ENCODE results near the gene PRELP. TPM values are rescaled to one million over a fixed set of nuclear protein-coding genes. Genes with fewer than 3 reads are reported as not detected.
"Not testable (repeated sequence)": the region's sequence is repeated elsewhere in the genome, so short reads cannot be mapped to it uniquely, and the experiment has no call there.

Gene PRELP
- total and polyA plus RNA-seq, 11 donors: 3.6 to 61.9 (median 13.6) TPM

DNA sequence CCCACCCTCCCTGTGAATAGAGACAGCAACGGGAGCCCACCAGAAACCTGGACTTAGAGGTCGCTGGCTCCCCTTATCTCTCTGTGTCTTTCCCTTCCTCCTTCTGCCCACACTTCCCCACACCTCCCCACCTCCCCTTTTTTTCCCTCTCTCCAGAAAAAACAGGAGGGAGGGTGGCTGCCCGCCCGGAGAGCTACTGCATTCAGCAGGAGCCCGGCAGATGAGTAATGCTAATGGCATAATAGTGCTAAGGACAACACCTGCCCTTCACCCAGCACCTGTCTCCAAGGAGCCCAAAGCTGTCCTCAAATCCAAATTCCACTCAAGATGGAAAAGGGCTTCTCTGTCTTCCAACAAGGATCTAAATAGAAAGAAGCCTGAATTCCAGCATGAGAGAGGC, 11.4 kb upstream of the PRELP start:
- H3K36me3 ChIP-seq: no peaks in the 10 kb centered on the region
- intact Hi-C loops (cut with DNase I): loop anchor here in 1 of 10 donors (10.0 kb wide), 1 partner anchor 219 kb away; no protein-coding TSS in a partner anchor
- TF ChIP-seq, protein P1, sequence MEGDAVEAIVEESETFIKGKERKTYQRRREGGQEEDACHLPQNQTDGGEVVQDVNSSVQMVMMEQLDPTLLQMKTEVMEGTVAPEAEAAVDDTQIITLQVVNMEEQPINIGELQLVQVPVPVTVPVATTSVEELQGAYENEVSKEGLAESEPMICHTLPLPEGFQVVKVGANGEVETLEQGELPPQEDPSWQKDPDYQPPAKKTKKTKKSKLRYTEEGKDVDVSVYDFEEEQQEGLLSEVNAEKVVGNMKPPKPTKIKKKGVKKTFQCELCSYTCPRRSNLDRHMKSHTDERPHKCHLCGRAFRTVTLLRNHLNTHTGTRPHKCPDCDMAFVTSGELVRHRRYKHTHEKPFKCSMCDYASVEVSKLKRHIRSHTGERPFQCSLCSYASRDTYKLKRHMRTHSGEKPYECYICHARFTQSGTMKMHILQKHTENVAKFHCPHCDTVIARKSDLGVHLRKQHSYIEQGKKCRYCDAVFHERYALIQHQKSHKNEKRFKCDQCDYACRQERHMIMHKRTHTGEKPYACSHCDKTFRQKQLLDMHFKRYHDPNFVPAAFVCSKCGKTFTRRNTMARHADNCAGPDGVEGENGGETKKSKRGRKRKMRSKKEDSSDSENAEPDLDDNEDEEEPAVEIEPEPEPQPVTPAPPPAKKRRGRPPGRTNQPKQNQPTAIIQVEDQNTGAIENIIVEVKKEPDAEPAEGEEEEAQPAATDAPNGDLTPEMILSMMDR (IDR thresholded peaks at IDR 0.05): no peak
- TF ChIP-seq POLR2A (IDR thresholded peaks at IDR 0.05): no peak
- H3K4me1 ChIP-seq: peaks cover 0 to 57% (median 27%) of the 10 kb centered on the region in 12 donors
- peak overlapping the region in 1 of 12 donors; percentile 6 for H3K4me3 ChIP-seq
- H3K27ac ChIP-seq: peak overlapping the region in 9 of 12 donors; percentile 37 to 89 (median 74)
- no peaks in the 10 kb centered on the region for H3K27me3 ChIP-seq
- 69 to 89% (median 83%) methylated on average over 5 of the region's 5 CpGs for whole genome bisulfite sequencing, 4 donors
- no peaks in the 10 kb centered on the region for H3K9me3 ChIP-seq
- DNase-seq: peak in 1 of 5 donors; percentile 45
- peak in 3 of 4 donors; percentile 3 to 17 (median 5) for ATAC-seq

DNA sequence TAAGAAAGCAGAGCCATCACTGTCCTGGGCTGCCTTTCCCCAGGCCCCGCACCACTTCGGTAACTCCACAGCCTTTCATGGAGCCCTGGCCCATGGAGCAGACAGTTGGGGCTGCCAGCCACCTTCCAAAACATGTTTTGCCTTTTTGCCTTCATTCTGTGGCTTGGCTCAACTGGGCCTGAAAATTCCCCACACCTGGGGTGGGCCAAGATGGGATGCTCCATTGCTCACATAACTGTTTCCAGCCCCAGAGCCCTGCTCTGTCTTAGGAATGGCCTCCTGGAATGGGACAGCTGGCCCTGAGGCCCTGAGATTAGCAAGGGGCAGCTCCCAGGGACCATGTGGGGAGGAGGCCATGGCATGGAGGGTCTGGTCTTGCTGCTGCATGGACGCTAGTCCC, 10.9 kb upstream of the PRELP start:
- peak overlapping the region in 8 of 12 donors; percentile 50 to 89 (median 74) for H3K27ac ChIP-seq
- no peak for TF ChIP-seq POLR2A (IDR thresholded peaks at IDR 0.05)
- TF ChIP-seq, protein P1 (IDR thresholded peaks at IDR 0.05): no peak
- ATAC-seq: no peak

DNA sequence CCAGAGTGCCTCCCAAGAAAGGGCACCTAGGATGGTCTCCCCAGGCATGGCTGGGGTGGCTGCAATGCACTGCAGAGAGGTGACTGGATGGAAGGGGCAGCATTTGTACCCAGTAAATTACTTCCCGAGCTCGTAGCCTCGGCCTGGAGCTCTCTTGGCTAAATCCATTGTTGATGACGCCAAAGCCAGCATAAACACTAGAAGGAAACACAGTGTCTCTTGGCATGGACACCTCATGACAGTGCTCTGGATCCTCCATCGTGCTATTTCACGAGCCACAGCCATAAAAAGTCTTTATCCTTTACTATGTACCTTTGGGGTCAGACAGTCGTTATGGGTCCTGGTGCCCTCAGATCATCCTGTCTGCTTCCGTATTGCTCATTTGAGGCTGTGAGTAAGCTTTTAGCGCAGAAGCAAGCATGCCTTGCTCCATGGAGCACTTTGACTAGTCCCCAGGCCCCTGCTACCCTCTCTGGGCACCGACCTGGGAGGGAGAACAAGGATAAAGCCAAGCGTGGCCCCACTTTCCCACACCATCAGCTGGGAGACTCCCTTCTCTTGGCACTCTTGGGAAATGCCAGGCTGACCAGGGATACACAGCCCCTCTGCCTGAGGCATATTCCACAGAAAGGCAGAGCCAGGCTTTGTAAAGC, 10.3 kb upstream of the PRELP start:
- Histone ChIP-seq H3K9me3 (no peaks in the 10 kb centered on the region), H3K4me3 (no peak overlapping the region), H3K36me3 (no peaks in the 10 kb centered on the region), H3K27ac (peak overlapping the region; percentile 40 to 89 (median 70)), H3K27me3 (no peaks in the 10 kb centered on the region), H3K4me1 (peaks cover 0 to 57% (median 27%) of the 10 kb centered on the region in 12 donors)
- DNase-seq (no peak), ATAC-seq (peak in 1 of 4 donors; percentile 22)
- no peak for TF ChIP-seq POLR2A (IDR thresholded peaks at IDR 0.05)
- TF ChIP-seq, protein P1 (IDR thresholded peaks at IDR 0.05): no peak
- intact Hi-C loops (cut with DNase I): loop anchor here in 1 of 10 donors (10.0 kb wide), 1 partner anchor 220 kb away; no protein-coding TSS in a partner anchor
- whole genome bisulfite sequencing, 4 donors: 72 to 91% (median 87%) methylated on average over 11 of the region's 11 CpGs

More for the DNA sequence above, 10.9 kb upstream of the PRELP start:
- peaks cover 0 to 57% (median 27%) of the 10 kb centered on the region in 12 donors for H3K4me1 ChIP-seq
- WGBS, 4 donors: 80 to 100% (median 97%) methylated on average over 1 to 3 of the region's 3 CpGs
- no peak for DNase-seq
- H3K9me3 ChIP-seq: no peaks in the 10 kb centered on the region
- intact Hi-C loops (cut with DNase I): loop anchor here in 1 of 10 donors (10.0 kb wide), 1 partner anchor 220 kb away; no protein-coding TSS in a partner anchor
- H3K36me3 ChIP-seq: no peaks in the 10 kb centered on the region
- no peaks in the 10 kb centered on the region for H3K27me3 ChIP-seq
- H3K4me3 ChIP-seq: no peak overlapping the region

DNA sequence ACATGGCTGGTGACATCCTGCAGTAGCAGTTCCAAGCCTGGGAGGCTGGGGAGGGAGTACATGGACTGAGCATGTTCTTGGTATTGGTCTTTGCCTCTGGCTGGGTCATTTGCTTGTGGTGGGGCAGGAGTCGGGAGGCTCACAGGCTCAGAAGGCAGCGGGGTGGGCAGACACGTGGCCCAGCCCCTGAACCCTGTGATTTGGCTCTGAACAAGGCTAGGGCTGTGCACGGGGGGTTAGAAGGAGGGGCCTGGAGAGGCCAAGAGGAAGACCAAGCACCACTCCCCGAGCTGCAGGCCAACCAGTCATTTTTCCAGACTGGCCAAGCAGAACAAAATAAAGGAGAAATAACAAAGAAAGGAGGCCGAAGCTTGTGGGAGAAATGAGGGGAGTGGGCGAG, 9.7 kb upstream of the PRELP start:
- H3K27ac ChIP-seq: peak overlapping the region; percentile 40 to 89 (median 70)
- H3K27me3 ChIP-seq: no peaks in the 10 kb centered on the region
- H3K4me3 ChIP-seq: no peak overlapping the region
- WGBS, 4 donors: 22 to 33% (median 29%) methylated on average over 7 of the region's 7 CpGs
- TF ChIP-seq POLR2A (IDR thresholded peaks at IDR 0.05): no peak
- TF ChIP-seq, protein P1 (IDR thresholded peaks at IDR 0.05): no peak
- intact Hi-C loops (cut with DNase I): loop anchor here in 1 of 10 donors (10.0 kb wide), 1 partner anchor 221 kb away; no protein-coding TSS in a partner anchor
- H3K36me3 ChIP-seq: no peaks in the 10 kb centered on the region
- DNase-seq: peak in 4 of 5 donors; percentile 58 to 78 (median 68)
- ATAC-seq: peak; percentile 32 to 75 (median 62)
- peaks cover 0 to 57% (median 27%) of the 10 kb centered on the region in 12 donors for H3K4me1 ChIP-seq
- H3K9me3 ChIP-seq: no peaks in the 10 kb centered on the region

DNA sequence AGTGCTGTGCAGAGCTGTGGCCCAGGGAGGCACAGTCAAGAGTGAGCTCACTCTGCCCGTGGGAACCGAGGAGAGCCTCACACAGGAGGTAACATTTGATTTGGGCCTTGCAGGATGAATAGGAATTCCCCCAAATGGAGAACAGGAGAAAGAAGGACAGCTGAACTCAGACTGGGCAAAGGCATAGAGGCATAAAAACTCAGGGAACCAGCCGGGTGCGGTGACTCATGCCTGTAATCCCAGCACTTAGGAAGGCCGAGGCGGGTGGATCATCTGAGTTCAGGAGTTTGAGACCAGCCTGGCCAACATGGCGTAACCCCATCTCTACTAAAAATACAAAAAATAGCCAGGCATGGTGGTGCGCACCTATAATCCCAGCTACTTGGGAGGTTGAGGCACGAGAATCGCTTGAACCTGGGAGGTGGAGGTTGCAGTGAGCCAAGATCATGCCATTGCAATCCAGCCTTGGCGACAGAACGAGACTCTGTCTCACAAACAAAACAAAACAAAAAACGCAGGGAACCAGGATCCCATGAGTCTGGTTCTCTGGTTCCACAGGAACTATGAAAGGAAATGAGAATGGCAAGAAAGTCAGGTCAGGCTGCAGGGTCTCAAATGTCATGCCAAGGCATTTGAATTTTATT, 8.6 kb upstream of the PRELP start:
- H3K27ac ChIP-seq: peak overlapping the region; percentile 1 to 89 (median 70)
- intact Hi-C loops (cut with DNase I): loop anchor here in 1 of 10 donors (10.0 kb wide), 1 partner anchor 222 kb away; no protein-coding TSS in a partner anchor
- not testable (repeated sequence) for H3K4me3 ChIP-seq, ATAC-seq, DNase-seq, H3K27me3 ChIP-seq, H3K36me3 ChIP-seq, H3K9me3 ChIP-seq
- WGBS, 4 donors: 76 to 87% (median 85%) methylated on average over 13 of the region's 13 CpGs
- H3K4me1 ChIP-seq: peaks cover 0 to 56% (median 27%) of the 10 kb centered on the region in 12 donors
